ENCODE results near the gene RAI1. TPM values are rescaled to one million over a fixed set of nuclear protein-coding genes. Genes with fewer than 3 reads are reported as not detected.

The RAI1 gene
- total and polyA plus RNA-seq, 9 donors, result 1.5 to 57.7 (median 35.3) TPM

DNA sequence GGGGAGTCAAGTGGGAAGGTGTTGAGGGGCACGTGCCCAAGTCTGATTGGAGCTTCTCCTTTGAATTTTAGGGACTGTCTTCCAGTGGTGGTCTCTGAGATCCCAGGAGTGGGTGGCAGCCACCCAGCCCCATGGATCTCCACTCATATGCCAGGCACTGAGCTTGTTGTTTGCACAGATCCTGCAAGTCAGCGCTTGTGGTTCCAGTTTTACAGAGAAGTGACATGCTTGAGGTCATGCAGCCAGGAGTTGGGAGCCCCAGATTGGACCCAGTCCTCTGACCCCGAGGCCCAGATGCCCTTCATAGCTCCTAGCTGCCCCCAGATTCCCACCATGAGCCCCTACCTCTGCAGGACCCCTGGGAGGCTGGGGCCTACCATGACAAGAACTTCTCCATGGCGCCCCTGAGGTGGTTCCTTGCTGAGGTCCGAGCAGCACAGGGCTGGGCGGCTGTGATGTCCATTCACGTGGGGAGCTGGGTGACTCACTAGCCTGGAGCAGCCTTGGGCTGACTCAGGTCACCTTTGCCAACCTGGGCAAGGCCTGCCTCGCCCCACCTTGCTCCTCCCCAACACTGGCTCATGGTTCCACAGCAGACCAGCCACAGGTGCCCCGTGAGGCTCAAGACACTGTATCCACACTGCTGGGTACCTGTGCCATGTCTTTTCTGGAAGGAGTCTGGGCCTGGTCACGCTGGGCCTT, 47.4 kb downstream of the RAI1 start:
- Histone ChIP-seq H3K4me1 (ENCODE audit: insufficient read depth) (peaks cover 3% of the 10 kb centered on the region), H3K4me3 (no peak overlapping the region), H3K27ac (no peak overlapping the region), H3K36me3 (no peaks in the 10 kb centered on the region), H3K9me3 (no peaks in the 10 kb centered on the region), H3K27me3 (no peaks in the 10 kb centered on the region)
- intact Hi-C loops (cut with DNase I), result no loop called here
- no peak for DNase-seq
- no peak for TF ChIP-seq EP300 (IDR thresholded peaks at IDR 0.05)
- no peak for TF ChIP-seq POLR2A (IDR thresholded peaks at IDR 0.05)
- TF ChIP-seq, protein P1, sequence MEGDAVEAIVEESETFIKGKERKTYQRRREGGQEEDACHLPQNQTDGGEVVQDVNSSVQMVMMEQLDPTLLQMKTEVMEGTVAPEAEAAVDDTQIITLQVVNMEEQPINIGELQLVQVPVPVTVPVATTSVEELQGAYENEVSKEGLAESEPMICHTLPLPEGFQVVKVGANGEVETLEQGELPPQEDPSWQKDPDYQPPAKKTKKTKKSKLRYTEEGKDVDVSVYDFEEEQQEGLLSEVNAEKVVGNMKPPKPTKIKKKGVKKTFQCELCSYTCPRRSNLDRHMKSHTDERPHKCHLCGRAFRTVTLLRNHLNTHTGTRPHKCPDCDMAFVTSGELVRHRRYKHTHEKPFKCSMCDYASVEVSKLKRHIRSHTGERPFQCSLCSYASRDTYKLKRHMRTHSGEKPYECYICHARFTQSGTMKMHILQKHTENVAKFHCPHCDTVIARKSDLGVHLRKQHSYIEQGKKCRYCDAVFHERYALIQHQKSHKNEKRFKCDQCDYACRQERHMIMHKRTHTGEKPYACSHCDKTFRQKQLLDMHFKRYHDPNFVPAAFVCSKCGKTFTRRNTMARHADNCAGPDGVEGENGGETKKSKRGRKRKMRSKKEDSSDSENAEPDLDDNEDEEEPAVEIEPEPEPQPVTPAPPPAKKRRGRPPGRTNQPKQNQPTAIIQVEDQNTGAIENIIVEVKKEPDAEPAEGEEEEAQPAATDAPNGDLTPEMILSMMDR (IDR thresholded peaks at IDR 0.05), result no peak
- WGBS, 3 donors, result 84 to 87% (median 86%) methylated on average over 10 of the region's 10 CpGs

DNA sequence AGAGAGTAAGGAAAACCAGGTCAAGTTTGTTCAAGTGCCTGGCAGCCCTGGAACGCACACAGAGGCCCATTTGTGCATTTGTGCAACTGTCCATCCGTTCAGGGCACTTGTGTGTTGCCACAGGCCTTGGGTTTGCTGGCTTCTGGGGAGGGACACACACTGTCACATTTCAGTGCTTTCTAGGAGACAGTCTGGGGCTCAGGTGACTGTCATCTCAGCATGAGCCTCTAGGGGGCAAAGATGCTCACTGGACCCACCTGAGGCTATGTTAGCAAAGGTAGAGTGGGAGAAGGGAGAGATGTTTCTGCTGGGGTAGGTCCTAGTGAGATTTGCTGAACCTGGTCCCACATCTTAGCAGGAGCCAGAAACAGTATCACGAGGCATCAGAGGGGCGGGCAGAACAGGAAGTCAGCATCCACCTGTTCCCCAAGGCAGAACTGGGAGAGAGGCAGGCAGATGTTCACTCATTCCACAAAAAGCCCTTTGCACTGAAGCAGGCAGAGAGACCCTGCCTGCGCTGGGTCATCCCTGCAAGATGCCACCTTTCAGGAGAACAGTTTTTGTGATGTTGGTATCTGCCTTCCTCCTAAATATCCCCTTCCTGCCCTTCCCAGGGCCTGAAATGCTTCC, 48.5 kb downstream of the RAI1 start:
- peaks cover 3% of the 10 kb centered on the region for H3K4me1 ChIP-seq (ENCODE audit: insufficient read depth)
- H3K27ac ChIP-seq, result no peak overlapping the region
- DNase-seq, result no peak
- H3K4me3 ChIP-seq, result no peak overlapping the region
- H3K36me3 ChIP-seq, result no peaks in the 10 kb centered on the region
- no peaks in the 10 kb centered on the region for H3K27me3 ChIP-seq
- no peaks in the 10 kb centered on the region for H3K9me3 ChIP-seq
- intact Hi-C loops (cut with DNase I), result no loop called here
- WGBS, 3 donors, result 76 to 80% (median 77%) methylated on average over 5 of the region's 5 CpGs
- no peak for TF ChIP-seq POLR2A (IDR thresholded peaks at IDR 0.05)
- TF ChIP-seq, protein P1 (IDR thresholded peaks at IDR 0.05), result peak in 2 of 3 donors; percentile 19 to 43

DNA sequence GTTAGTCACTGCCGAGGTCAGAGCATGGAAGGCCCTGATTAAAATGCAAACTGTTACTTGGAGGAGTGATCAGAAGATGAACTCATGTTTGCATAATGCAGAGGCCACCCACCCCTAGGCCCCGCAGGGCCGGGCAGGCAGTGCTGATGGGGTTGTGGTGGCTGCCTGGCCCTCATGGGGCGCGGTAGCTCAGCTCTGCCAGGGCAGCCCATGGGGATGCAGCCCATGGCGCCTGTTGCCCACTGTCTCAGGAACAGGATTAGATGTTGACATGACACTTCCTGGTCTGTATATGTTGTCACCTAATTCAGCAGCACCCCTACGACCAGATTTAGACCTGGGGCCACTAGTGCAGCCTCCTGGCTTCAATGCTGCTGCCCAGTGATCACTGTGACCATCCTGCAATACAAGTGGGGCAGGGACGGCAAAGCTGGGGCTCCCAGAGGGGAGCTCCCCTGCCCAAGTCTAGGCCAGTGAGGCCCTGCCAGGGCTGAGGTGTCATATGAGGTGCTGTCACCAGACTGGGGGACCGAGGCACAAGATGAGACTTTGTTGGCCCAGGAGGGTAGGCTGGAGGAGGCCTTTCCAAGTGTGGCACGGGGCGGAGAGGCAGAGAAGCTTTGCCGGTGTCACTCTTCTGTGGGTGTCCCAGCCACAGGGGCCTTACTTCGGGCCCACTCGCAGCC, 49.1 kb downstream of the RAI1 start:
- Histone ChIP-seq H3K9me3 (no peaks in the 10 kb centered on the region), H3K27me3 (no peaks in the 10 kb centered on the region), H3K27ac (no peak overlapping the region), H3K36me3 (no peaks in the 10 kb centered on the region), H3K4me3 (no peak overlapping the region), H3K4me1 (ENCODE audit: insufficient read depth) (no peaks in the 10 kb centered on the region)
- intact Hi-C loops (cut with DNase I), result no loop called here
- DNase-seq, result no peak
- WGBS, 3 donors, result 85 to 91% (median 91%) methylated on average over 12 to 14 of the region's 14 CpGs
- TF ChIP-seq, protein P1 (IDR thresholded peaks at IDR 0.05), result no peak
- TF ChIP-seq POLR2A (IDR thresholded peaks at IDR 0.05) (no peak), EP300 (IDR thresholded peaks at IDR 0.05) (no peak)

DNA sequence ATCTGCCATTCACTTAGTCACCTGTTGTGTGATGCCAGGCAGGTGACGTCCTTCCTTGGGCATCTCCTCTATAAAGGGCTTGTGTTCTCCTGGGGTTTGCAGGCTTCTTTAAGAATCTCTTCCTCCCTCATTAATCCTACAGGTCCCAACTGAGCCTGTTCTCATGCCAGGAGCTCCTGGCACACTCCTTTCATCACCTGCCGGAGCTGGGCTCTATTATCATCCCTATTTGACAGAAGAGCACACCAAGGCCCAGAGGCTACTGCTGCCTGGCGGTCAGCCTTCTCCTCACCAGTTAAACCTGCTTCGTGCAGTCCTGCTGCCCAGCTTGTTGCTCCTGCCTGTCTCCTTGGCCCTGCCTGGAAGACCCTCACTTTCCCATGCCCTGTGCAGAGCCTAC, 51.2 kb downstream of the RAI1 start:
- no peak for DNase-seq
- Histone ChIP-seq H3K27ac (no peak overlapping the region), H3K36me3 (no peaks in the 10 kb centered on the region), H3K4me1 (ENCODE audit: insufficient read depth) (peaks cover 4% of the 10 kb centered on the region), H3K4me3 (no peak overlapping the region), H3K27me3 (no peaks in the 10 kb centered on the region), H3K9me3 (no peaks in the 10 kb centered on the region)
- intact Hi-C loops (cut with DNase I), result no loop called here
- no peak for TF ChIP-seq EP300 (IDR thresholded peaks at IDR 0.05)
- TF ChIP-seq, protein P1 (IDR thresholded peaks at IDR 0.05), result no peak
- TF ChIP-seq POLR2A (IDR thresholded peaks at IDR 0.05), result no peak
- WGBS, 3 donors, result 83 to 87% (median 85%) methylated on average over 4 of the region's 4 CpGs

All from ovary (tissue), 9 donors.